Measurements from ENCODE around the gene ETF1.
"Not testable (repeated sequence)": the region's sequence is repeated elsewhere in the genome, so short reads cannot be mapped to it uniquely, and the experiment has no call there.

Gene ETF1

GRCh38 chr5:138520971-138521370, 22.1 kb downstream of the ETF1 start:
- H3K4me3 ChIP-seq (ENCODE audit: low read depth, low read length), result no peak overlapping the region
- TF ChIP-seq CTCF (IDR thresholded peaks at IDR 0.05; ENCODE audit: low read depth, low read length, missing control alignments), result no peak
- no peak for DNase-seq (ENCODE audit: low read depth)

GRCh38 chr5:138517437-138517836, 25.6 kb downstream of the ETF1 start:
- no peak for DNase-seq (ENCODE audit: low read depth)
- TF ChIP-seq CTCF (IDR thresholded peaks at IDR 0.05; ENCODE audit: low read depth, low read length, missing control alignments), result no peak
- no peak overlapping the region for H3K4me3 ChIP-seq (ENCODE audit: low read depth, low read length)

GRCh38 chr5:138515556-138516245, 27.3 kb downstream of the ETF1 start:
- TF ChIP-seq CTCF (IDR thresholded peaks at IDR 0.05; ENCODE audit: low read depth, low read length, missing control alignments), result no peak
- DNase-seq (ENCODE audit: low read depth), result no peak
- H3K4me3 ChIP-seq (ENCODE audit: low read depth, low read length), result no peak overlapping the region

- no peak overlapping the region for H3K4me3 ChIP-seq (ENCODE audit: low read depth, low read length)
- no peak for TF ChIP-seq CTCF (IDR thresholded peaks at IDR 0.05; ENCODE audit: low read depth, low read length, missing control alignments)
- DNase-seq (ENCODE audit: low read depth), result no peak
Observed at GRCh38 chr5:138514021-138514420, 29.0 kb downstream of the ETF1 start.

- no peak overlapping the region for H3K4me3 ChIP-seq (ENCODE audit: low read depth, low read length)
- no peak for DNase-seq (ENCODE audit: low read depth)
- no peak for TF ChIP-seq CTCF (IDR thresholded peaks at IDR 0.05; ENCODE audit: low read depth, low read length, missing control alignments)
Observed at GRCh38 chr5:138508958-138509357, 34.1 kb downstream of the ETF1 start.

GRCh38 chr5:138507485-138507884, 35.6 kb downstream of the ETF1 start:
- DNase-seq (ENCODE audit: low read depth); H3K4me3 ChIP-seq (ENCODE audit: low read depth, low read length): not testable (repeated sequence)

GRCh38 chr5:138506370-138507306, 36.4 kb downstream of the ETF1 start:
- TF ChIP-seq CTCF (IDR thresholded peaks at IDR 0.05; ENCODE audit: low read depth, low read length, missing control alignments), result no peak
- no peak for DNase-seq (ENCODE audit: low read depth)

More at GRCh38 chr5:138506370-138507306, 36.4 kb downstream of the ETF1 start:
- H3K4me3 ChIP-seq (ENCODE audit: low read depth, low read length), result no peak overlapping the region
